Measurements from ENCODE around the gene CHDH.

The CHDH gene

DNA sequence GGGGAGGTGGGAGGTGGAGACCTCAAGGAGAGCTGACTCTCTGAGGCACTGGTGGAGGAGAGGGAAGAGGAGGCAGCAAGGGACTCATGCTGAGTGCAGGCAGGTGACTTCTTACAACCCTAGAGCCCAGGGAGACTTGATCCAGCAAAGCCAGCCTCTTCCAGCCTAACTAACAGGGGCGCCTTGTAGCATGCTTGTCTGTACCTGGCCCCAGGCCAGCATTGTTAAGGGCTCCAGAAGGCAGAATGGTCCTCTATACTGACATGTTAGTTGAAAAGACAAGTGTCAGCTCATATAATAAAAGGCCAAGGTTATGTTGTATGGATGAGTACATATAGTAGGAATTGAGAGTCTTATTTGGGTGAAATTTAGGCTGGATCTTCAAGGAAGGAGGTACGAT is 65.4 kb downstream of the CHDH start:
- no peak for DNase-seq

GRCh38 chr3:53780171-53780570 is 66.0 kb downstream of the CHDH start:
- DNase-seq: no peak

- no peak for DNase-seq
These were observed 68.1 kb downstream of the CHDH start for GRCh38 chr3:53778153-53778552.

- DNase-seq: no peak
These were observed 68.8 kb downstream of the CHDH start for GRCh38 chr3:53777468-53777867.

DNA sequence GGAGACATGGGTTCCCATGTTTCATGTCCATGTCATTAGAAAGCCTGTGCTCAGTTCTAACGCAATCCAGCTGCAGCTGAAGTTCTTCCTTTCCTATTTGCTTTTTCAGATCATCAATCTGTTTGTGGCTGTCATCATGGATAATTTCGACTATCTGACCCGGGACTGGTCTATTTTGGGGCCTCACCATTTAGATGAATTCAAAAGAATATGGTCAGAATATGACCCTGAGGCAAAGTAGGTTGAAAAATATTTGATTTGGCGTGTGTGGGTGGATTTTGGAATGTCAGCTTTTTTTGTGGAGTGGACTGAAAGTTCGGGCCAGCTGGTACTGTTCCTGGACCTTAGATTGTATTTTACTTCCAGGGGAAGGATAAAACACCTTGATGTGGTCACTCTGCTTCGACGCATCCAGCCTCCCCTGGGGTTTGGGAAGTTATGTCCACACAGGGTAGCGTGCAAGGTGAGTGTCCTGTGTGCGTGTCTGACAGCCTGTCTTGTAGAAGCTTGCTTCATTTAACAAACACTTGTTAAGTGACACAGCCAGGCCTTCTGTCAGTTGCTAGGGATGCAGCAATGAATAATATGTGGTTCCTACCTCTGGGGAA is 69.6 kb downstream of the CHDH start:
- no peak for DNase-seq

GRCh38 chr3:53775834-53776251 is 70.4 kb downstream of the CHDH start:
- no peak for DNase-seq

- no peak for DNase-seq
These were observed 71.2 kb downstream of the CHDH start for GRCh38 chr3:53775018-53775417.

DNA sequence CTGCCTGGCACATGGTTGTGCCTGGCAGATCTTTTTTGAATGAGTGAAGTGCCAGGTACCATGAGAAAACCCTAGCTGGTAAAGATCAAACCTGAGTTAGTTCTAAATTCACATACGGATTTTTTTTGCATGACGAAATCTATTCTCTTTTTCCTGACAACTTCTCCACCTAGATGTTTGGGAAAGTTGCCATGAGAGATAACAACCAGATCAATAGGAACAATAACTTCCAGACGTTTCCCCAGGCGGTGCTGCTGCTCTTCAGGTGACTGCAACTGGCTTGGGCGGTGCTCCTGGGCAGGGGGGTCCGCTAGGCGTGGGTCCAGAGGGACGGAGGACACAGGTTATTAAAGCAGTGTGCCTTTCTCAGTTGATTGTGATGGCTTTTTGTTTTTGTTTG is 71.8 kb downstream of the CHDH start:
- DNase-seq: no peak

- no peak for DNase-seq
These were observed 72.4 kb downstream of the CHDH start for GRCh38 chr3:53773611-53774368.

GRCh38 chr3:53773021-53773436 is 73.2 kb downstream of the CHDH start:
- no peak for DNase-seq

- no peak for DNase-seq
These were observed 73.7 kb downstream of the CHDH start for GRCh38 chr3:53772562-53772961.

GRCh38 chr3:53768478-53769459 is 77.5 kb downstream of the CHDH start:
- DNase-seq: no peak

DNA sequence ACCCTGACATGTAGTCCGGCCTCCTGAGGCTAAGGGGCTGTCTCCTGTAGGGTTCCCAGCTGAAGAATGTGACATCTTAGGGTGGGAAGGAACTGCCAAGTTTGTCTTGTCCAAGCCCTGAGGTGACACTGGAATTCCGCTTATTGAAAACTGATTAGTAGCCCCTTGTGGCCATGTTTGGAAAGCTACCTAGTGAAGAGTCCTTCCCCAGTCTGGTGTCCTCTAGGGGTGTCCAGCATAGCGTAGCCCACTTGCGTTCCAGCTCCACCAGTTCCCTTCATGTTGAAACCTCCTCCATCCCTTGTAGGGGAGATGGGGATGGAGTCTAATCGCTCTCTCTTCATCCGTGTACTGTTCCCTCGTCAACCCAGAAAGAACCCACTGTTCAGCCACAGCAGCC is 79.5 kb downstream of the CHDH start:
- DNase-seq: no peak

GRCh38 chr3:53765753-53766152 is 80.5 kb downstream of the CHDH start:
- DNase-seq: no peak

GRCh38 chr3:53764026-53764775 is 82.0 kb downstream of the CHDH start:
- no peak for DNase-seq

DNA sequence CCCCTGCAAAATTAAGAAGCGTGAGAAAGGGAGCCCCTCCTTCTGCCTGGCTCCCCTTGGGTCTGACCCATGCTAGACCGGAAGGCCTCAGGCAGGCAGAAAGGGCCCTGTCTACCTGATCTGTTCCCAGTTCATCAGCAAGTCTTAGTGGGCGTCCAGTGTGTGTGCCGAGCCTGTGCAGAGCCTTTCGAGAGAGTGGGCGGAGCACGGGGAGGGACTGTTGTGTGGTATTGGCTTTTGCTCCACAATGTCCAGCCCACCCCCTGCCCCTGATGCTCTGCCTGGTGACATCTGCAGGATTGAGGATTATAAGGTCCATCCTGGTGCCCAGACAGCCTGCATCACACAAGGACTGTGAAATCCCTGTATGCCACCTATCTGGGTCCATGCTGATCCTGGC is 82.9 kb downstream of the CHDH start:
- DNase-seq: no peak
